ENCODE data around the gene STXBP6. TPM values are rescaled to one million over a fixed set of nuclear protein-coding genes. Genes with fewer than 3 reads are reported as not detected.

STXBP6 gene
- polyA plus RNA-seq, 1 donor (not counting 4 experiments of a cell fraction or from before 2014, with no cell fraction given) = 1.4 TPM

GRCh38 chr14:24790196-24790595 lies 259.8 kb downstream of the STXBP6 start:
- Histone ChIP-seq H4K20me1 (ENCODE audit: control insufficient read depth, extremely low read depth, insufficient read depth, low read length) (no peaks in the 10 kb centered on the region), H3K4me1 (ENCODE audit: control insufficient read depth, extremely low read depth, insufficient read depth, low read length) (no peaks in the 10 kb centered on the region), H3K79me2 (ENCODE audit: control insufficient read depth, insufficient read depth, low read length) (no peaks in the 10 kb centered on the region), H3K9me1 (ENCODE audit: control insufficient read depth, extremely low read depth, insufficient read depth, low read length) (no peaks in the 10 kb centered on the region), H2AFZ (ENCODE audit: control insufficient read depth, low read length) (no peak overlapping the region), H3K4me2 (ENCODE audit: control insufficient read depth, extremely low read depth, insufficient read depth, low read depth, low read length) (no peak overlapping the region), H3K4me3 (ENCODE audit: control insufficient read depth in 2 of 3, extremely low read depth in 1 of 3, insufficient read depth in 2 of 3, low read depth in 1 of 3, low read length in 3 of 3) (no peak overlapping the region), H3K9ac (ENCODE audit: control insufficient read depth, extremely low read depth, insufficient read depth, low read length) (no peak overlapping the region), H3K27ac (ENCODE audit: control insufficient read depth, insufficient read depth, low read length) (no peak overlapping the region), H3K9me3 (ENCODE audit: control insufficient read depth, low read depth, low read length) (no peaks in the 10 kb centered on the region), H3K36me3 (ENCODE audit: control insufficient read depth in 2 of 2, extremely low read depth in 1 of 2, insufficient read depth in 2 of 2, low read length in 2 of 2) (no peaks in the 10 kb centered on the region), H3K27me3 (ENCODE audit: control insufficient read depth, extremely low read depth, insufficient read depth, low read length) (peaks cover 3% of the 10 kb centered on the region)
- FAIRE-seq (no peak), DNase-seq (ENCODE audit: low read depth, low spot score) (no peak)
- dilution Hi-C loops (cut with MboI; ENCODE audit: extremely low pct_ligation_motif_present, low sequenced_read_pairs) = no loop called here
- TF ChIP-seq EZH2 (IDR thresholded peaks at IDR 0.05; ENCODE audit: low read length) (no peak), CTCF (optimal IDR thresholded peaks at IDR 0.05 in 1 of 3, IDR thresholded peaks at IDR 0.05 in 1 of 3, conservative IDR thresholded peaks at IDR 0.05 in 1 of 3; ENCODE audit: extremely low read depth in 1 of 3, insufficient read depth in 2 of 3, low read length in 3 of 3) (no peak)

- Histone ChIP-seq H3K36me3 (ENCODE audit: control insufficient read depth in 2 of 2, extremely low read depth in 1 of 2, insufficient read depth in 2 of 2, low read length in 2 of 2) (no peaks in the 10 kb centered on the region), H3K4me3 (ENCODE audit: control insufficient read depth in 2 of 3, extremely low read depth in 1 of 3, insufficient read depth in 2 of 3, low read depth in 1 of 3, low read length in 3 of 3) (no peak overlapping the region), H4K20me1 (ENCODE audit: control insufficient read depth, extremely low read depth, insufficient read depth, low read length) (no peaks in the 10 kb centered on the region), H3K9me3 (ENCODE audit: control insufficient read depth, low read depth, low read length) (no peaks in the 10 kb centered on the region), H3K9ac (ENCODE audit: control insufficient read depth, extremely low read depth, insufficient read depth, low read length) (no peak overlapping the region), H3K9me1 (ENCODE audit: control insufficient read depth, extremely low read depth, insufficient read depth, low read length) (no peaks in the 10 kb centered on the region), H3K27ac (ENCODE audit: control insufficient read depth, insufficient read depth, low read length) (no peak overlapping the region), H2AFZ (ENCODE audit: control insufficient read depth, low read length) (no peak overlapping the region), H3K27me3 (ENCODE audit: control insufficient read depth, extremely low read depth, insufficient read depth, low read length) (peaks cover 3% of the 10 kb centered on the region), H3K4me2 (ENCODE audit: control insufficient read depth, extremely low read depth, insufficient read depth, low read depth, low read length) (no peak overlapping the region), H3K79me2 (ENCODE audit: control insufficient read depth, insufficient read depth, low read length) (no peaks in the 10 kb centered on the region), H3K4me1 (ENCODE audit: control insufficient read depth, extremely low read depth, insufficient read depth, low read length) (no peaks in the 10 kb centered on the region)
- dilution Hi-C loops (cut with MboI; ENCODE audit: extremely low pct_ligation_motif_present, low sequenced_read_pairs) = no loop called here
- DNase-seq (ENCODE audit: low read depth, low spot score) (no peak), FAIRE-seq (no peak)
- no peak for TF ChIP-seq EZH2 (IDR thresholded peaks at IDR 0.05; ENCODE audit: low read length)
- no peak for TF ChIP-seq CTCF (optimal IDR thresholded peaks at IDR 0.05 in 1 of 3, IDR thresholded peaks at IDR 0.05 in 1 of 3, conservative IDR thresholded peaks at IDR 0.05 in 1 of 3; ENCODE audit: extremely low read depth in 1 of 3, insufficient read depth in 2 of 3, low read length in 3 of 3)
Measured at GRCh38 chr14:24789378-24789884, 260.5 kb downstream of the STXBP6 start.
